COR-L47 (cell line): Measurements from ENCODE around the gene NUMA1.
A peak's percentile ranks its signal among the peaks of the same experiment; 100 is the strongest.

Experiments used
- DNase-seq: peaks from one replicate; lab custom pipeline; 2025; lab: John Stamatoyannopoulos, UW

The NUMA1 gene

DNA sequence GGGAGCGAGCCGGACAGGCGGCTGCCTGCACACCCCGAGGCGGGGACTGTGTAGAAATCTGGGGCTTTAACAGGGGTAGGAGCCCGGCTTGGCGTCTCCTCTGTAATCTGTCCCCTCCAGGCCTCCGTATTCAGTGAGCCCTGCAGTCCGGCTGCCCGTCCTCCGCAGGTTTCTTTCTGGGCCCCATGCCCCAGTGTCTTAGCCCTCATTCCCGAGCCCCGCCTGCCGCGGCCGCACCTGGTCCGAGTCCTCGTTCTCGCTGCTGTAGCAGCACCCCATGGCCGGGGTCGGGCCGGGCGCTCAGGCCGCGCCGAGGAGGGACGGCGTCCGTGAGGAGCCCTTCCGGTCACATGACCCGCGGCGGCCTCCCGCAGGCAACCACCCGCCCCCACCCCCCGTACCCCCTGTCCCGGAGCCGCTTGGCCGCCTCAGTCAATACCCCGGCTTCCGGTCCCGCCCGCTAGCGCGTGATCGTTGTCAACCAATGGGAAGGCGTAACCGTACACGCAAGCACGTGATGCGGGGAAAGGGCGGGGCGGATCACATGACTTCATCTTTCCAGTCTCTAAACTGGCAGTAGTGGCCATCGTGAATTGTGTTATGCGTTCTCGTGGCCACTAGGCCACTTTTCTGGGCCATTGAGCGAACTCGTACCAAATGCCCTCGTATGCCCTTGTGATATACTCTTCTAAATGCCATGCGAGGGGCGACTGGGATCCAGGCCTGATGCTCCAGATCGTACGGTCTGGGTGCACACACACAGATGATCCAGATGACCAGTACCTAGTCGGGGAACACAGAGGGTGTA, 22.8 kb upstream of the NUMA1 start, which contains the start of gene LAMTOR1:
LAMTOR1 (minus strand) TSS at position 352 of the 808 bp plus-strand sequence; CDS start at position 279, 73 bp downstream.
- peak; percentile 100 for DNase-seq

DNA sequence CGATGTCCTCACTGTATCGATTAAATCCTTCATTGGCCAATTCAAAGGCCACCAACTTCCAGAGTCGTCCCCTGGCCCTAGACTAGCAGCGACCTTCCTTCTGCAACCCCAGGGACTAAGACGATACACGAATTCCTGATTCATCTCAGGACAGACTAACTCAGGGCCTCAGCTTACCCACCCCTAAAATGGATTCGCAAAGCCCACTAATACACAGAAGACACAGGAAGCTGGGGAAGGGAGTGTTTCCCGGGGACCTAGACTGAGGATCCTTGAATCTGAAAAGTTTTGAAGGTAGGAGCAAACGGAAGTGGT, 22.2 kb upstream of the NUMA1 start:
- no peak for DNase-seq

DNA sequence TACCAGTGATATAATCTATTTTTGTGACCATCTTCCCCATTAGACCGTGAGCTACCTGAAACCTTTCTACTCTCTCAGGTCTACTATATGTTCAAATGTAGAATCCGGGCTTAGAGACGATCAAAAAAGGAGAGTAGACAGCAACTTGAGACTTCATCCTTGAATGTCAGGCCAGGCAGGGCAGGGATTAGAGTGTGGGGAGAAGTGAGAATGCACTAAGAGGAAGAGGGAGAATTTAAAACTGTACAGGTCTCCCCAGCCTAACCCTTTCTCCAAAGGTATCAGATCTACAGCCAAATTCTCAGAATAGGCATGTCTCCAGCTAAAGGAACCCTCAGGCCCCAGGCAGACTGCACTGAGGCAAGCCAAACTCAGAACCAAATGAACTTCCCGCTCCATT, 21.8 kb upstream of the NUMA1 start:
- DNase-seq = no peak

DNA sequence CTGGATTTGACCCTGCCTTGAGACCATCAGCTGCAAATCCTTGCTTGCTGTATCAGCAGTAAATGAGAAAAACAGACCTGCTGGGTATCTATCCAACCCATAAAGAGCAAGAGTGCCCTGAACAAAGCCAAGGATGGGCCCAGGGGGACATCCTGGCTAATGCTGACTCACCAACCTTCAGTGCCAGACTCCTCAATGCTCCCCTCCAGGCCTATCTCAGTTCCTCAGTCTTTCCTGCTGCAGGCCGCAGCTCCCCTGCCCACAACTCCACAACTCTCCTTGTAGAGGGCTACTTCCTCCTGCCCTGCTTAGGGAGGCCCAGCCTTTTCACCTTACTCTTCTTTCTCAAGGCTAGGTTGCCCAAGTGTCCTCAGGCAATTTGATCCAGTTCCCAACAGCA, 20.1 kb upstream of the NUMA1 start:
- no peak for DNase-seq

DNA sequence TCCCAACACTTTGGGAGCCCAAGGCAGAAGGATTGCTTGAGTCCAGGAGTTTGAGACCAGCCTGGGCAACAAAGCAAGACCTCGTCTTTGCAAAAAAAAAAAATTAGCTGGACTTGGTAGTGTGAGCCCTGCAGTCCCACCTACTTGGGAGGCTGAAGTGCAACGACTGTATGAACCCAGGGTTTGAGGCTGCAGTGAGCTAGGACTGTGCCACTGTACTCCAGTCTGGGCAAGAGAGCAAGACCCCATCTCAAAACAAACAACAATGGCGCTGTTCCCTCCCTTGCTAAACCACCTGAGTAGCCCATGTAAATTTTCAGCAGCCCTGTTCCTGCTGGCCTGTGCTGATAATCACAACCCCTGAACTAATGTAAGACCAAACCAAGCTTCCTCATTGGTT, 19.7 kb upstream of the NUMA1 start:
- no peak for DNase-seq

DNA sequence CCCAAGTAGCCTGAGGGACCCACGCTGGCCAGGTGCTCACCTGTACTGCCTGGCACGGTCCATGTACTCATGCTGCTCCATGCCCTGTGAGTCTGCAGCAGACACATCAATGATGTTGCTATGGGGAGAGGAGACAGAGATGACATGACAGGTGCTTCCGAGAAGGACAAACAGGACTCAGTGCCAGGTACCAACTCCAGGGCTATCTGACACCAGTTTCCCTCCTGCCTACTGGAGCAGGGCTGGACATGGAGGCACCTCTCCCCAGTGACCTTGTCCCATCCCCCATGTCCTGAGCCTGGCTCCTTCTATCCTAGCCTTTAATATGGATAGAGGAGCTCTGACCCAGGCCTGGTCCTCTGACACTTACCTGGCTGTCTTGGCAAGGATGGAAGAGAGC, 18.4 kb upstream of the NUMA1 start:
- DNase-seq = no peak

DNA sequence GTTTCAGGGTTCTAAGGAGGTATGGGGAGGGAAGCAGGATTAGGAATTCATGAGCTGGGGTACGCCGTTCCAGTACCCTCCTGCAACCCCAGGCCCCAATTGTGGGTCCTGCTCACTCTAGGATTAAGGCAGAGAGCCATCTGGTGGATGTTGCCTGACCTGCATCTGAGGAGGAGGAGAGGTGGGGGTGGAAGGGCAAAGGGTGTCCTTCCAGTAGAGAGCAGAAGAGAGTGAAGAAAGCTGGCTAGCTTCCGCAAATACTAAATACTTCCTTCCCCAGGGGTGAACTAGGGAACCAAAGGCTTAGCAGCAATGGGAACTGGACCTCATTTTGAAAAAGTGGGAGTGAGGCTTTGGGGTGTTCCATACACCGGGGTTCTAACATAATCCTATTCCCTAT, 10.9 kb upstream of the NUMA1 start:
- peak; percentile 65 for DNase-seq

DNA sequence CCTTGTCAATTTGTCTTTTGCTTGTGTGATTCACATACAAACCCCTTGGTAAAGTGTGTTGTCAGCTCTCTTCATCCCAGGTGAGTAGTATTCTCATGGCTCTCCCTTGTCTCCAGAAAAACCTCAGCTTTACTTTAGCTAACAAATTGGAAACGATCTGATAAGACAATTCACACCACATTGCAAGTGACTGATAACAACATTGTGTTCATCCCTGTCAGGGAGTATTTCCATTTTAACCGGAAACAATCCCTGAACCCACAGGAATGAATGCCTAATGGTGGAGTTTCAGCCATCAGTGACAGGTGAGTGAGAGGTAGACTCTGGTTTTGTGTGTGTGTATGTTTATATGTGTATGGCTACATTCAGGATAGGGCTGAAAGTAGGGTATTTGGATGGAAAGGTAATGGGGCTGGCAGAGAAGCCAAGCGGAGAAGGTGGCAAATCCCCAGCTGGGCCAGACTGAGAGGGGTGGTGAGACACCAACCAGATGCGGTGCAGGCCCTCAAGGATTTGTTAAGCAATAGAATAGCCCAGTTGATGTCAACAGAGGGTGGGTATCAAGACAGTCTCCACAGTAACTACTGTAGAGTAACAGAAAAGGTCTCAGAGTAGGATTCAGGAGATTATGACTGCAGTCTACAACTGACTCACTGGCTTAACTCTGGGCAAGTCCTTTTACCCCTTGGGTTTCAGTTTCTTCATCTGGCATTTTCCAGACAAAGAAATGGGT, 7.9 kb upstream of the NUMA1 start:
- DNase-seq = no peak

DNA sequence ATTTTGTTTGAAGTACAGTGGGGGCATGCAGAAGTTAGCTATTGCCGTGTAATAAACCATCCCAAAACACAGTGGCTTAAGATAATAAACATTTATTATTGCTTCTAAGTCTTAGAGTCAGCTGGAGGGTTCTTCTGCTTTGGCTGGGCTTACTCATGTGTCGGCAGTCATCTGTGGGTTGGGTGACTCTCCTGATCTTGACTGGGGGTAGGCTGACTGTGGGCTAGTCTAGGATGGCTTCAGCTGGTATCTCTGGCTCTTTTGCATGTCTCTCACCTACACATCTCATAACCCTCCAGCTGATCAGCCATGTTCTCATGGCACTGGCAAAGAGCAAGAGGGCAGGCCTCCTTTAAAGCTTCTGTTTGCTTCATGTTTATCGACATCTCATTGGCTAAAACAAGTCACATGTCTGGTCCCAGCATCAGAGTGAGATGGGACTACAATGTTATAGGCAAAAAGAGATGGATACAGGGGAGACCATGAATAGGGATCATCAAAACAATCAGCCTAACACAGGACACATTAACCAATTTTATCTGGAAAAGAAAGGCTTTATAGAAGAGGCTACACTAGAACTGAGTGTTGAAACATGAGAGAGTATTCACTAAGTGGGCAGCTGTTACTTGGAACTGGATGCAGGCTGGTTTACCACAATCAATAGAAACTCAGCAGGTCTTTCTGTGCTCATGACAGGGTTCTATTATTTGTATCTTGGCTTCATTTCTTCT, 5.4 kb upstream of the NUMA1 start:
- DNase-seq = peak; percentile 27

DNA sequence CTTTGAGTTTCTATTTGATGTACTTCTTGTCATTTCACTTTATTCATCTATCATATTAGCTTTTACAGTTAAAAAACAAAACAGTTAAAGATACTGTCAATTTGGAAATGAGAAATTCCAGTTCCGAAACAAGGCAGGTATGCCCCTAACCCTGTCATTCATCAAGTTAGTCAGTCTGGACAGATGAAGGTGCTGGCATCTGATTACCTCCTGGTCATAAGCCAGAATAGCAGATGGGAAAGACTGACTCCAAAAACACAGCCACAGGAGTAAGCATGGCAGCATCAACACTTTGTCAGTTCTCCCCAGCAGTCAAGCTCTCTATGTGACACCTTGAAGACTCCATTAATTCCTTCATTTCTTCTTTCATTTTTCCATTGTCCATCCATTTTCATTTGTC, 4.6 kb upstream of the NUMA1 start:
- no peak for DNase-seq

DNA sequence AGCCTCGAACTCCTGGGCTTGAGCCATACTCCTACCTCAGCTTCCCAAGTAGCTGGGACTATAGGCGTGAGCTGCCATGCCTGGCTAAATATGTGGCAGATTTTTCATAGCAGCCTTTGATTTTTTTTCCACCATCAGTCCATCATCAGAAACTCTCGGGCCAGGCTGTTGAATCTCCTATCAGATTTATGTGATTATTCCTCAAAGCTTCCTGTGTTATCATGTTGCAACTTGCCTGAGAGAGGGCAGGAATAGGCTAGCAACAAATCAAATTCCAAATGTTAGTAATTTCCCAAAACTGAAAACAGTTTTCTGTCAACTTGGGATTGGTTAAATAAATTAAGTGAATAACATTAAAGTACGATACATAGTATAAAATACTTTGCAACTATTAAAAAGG, 3.7 kb upstream of the NUMA1 start:
- DNase-seq = no peak

DNA sequence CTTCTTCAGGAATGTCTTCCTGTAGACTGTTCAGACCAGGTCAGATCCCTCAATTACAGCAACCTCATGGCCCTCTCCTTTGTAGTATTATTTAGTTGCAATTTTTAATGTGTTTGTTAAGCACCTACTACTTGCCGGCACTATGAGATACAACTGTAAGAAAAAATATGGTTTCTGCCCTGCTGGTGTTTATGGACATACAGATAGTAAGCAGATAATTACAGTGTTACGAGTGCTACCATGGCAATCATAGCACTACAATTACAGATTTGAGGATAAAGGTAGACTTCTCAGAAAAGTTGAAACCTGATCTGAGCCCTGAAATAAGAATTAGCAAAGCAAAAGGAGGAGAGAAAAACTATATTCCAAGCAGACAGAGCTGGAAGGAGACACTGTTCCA, 3.1 kb upstream of the NUMA1 start:
- DNase-seq = peak; percentile 26

DNA sequence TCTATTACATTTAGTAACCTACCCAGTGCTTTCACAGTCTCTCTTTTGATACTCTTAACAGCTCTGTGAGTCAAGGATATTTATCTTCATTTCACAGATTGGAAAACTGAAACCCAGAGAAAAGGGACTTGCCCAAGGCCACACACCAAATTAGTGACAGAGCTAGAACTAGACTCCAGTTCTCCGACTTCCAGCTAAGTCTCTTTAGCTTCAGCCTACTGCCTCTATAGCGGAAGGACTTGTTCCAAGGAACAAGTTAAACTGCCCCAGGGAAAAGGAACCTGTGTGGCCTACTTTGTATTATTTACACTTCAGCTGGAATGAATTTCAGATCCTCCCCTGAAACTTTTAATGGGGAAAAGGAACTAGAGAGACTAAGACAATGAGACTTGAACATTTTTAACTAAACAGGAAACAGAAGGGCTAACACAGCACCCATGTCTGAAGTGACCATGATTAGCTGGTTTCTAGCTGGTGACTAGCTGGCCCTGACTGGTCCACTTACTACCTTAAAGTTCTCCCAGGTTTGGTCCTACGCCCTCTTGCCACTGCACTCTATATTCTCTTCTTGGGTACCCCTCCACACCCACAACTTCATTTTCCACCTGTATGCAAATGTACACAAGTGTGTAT, 1.6 kb upstream of the NUMA1 start:
- no peak for DNase-seq

DNA sequence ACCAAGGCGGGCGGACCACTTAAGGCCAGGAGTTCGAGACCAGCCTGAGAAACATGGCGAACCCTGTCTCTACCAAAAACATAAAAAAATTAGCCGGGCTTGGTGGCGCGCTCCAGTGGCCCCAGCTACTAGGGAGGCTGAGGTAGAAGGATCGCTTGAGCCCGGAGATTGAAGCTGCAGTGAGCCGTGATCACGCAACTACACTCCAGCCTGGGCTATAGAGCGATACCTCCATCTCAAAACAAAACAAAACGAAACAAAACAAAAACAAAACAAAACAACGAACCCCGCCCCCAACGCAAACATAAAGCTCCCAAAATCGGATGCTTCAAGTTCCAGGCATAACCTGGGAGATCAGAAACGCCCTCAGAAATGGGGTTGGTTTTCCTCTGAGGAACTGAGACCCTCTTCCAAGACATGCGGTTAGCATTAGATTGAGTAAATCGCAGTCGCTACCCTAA, 872 bp upstream of the NUMA1 start:
- no peak for DNase-seq

DNA sequence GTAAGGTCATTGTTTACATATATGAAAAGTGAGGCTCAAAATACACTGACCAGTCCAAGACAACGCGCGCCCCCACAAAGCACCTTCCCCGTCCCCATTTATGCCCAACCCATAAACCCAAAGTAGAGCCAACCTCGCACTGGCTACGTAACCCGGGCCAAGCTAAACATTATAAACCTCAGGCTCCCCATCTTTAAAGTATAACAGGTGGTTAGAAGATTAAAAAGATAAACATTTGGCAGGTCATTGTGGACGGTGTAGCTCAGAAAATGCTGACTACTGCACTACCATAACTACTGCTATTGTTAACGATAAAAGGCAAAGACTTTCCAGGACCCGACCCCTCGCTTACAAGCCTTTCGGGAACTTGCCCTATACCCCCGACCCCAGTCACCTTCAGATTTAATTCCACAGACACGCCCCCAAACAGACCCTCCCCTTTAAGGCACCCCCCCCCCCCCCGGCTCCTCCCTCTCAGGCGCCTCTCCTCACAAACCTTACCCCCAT, 470 bp downstream of the NUMA1 start:
- DNase-seq = no peak

DNA sequence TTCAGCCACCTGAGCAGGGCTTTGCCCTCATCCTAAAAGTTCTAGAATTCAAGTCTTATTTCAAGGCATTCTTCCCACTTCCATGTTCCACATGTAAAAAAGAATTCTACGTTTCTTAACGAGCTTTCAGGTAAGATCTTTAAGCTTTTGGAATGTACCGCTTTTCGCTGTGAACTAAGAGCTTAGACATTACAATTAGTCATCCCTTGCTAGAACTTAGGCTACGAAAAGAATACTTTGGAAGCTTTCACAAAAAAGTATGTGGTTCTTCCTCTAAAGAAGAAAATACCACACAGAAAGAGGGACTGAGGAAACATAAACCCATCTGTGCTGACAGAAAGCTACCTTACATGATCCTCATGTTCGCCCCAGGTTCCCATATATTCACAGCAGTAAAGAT, 1.9 kb downstream of the NUMA1 start:
- no peak for DNase-seq

DNA sequence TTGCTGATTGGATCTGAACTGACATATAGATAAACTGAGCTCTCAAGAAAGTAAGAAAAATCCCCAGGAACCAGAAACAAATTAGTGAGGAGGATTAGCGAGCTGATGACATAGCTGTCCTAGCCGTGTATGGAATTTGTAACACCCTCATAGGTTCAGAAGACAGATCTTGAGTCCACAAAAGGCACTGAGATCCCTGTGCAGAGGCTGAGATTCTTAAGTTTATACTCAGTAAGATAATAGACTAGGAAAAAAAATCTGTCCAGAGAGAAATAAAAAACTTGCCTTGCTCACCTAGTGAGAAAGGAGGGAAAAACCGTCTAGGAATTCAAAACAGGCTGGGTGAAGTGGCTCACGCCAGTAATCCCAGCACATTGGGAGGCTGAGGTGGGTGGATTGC, 4.6 kb downstream of the NUMA1 start:
- no peak for DNase-seq

DNA sequence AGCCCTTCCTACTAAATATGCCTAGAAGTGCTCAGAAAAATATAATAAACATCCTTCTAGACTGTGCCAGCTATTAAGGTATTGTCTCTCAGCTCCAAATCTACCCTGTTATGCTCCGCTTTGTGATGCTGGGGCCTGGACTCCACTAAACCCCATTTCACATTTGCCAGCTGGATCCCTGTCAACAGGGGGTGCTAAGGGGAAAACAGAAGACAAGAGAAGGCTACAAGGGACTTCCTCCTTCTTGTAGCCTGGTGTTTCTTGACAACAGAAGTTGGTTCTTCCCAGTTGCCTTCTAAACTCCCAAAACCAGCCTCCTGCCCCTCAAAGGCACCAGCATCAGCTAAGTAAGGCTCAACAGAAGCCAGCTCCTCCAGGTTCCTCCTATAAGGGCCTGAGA, 5.2 kb downstream of the NUMA1 start:
- no peak for DNase-seq

DNA sequence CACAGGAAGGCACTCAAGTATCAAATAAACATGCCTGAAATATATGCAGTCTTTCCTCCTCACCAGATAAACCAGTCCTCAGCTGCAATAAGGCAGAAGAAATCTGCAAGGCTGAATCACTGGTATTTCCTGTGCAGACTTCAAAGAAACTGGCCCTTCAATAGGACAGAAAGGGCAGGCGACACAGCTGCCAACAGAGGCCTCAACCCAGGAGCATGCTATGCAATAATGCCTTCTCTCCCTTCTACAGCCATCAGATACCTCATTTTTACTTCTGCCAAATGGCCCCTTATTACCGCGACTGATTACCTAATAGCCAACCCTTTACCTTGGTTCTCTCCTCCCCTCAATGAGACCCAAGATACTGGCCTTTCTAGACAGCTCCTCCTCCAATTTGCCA, 8.0 kb downstream of the NUMA1 start:
- no peak for DNase-seq

DNA sequence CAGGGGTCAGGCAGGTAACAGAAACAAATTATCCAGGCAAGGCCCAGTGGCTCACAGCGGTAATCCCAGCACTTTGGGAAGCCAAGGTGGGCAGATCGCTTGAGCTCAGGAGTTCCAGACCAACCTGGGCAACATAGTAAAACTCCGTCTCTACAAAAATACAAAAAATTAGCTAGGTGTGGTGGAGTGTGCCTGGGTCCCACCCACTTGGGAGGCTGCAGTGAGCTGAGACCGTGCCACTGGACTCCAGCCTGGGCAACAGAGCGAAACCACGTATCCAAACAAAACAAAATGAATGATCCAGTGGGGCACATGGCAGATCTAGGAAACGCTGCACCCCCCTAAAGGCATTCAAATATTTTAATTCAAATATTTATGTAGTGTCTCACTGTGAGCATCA, 9.9 kb downstream of the NUMA1 start:
- no peak for DNase-seq

DNA sequence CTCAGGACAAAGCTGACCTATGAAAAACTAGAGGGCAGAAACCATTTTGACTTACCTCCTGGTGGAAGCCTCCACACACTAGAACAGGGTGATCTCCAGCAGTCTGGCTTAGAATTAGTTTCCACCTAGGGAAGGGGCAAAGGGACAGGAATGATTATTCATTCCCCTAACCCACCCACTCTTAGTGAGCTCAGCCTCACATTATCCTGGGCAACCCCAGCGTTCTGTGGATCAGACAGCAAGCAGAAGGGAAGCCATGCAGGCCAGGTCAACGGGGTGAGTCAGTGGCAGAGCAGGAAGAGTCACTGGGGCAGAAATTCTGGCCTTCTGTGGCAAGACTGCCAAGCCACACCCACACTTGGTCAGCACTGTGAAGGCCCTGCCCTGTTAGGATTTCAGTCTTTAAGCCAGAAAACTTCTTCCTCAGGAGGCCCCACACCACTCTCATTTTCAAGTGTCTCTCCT, 10.5 kb downstream of the NUMA1 start:
- DNase-seq = no peak

DNA sequence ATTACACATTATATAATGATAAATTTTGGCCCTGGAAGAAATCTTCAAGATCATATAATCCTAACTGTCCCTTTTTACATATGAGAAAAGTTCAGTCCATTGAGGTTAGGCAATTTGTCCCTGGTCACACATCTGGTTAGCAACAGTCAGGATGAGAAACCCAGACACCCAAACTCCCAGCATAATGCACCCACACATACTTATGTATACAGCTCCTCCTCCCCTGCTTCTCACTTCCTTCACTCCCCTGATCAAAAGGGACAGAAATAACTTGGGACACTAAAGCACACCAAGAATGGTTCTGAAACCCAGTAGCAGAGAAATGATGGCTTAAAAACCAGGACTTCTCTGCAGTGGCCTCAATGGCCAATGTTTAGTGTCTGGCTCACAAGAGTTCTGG, 11.1 kb downstream of the NUMA1 start:
- DNase-seq = no peak
